K562 (cell line): Measurements from ENCODE around the gene SPAG9. TPM values are rescaled to one million over a fixed set of nuclear protein-coding genes. Genes with fewer than 3 reads are reported as not detected.

ENCODE experiments used
- ATAC-seq: fragments of 200-7000 bp; cut with Tn5 transposase; 3 replicates; pipeline ENCODE4 v1.9.1; 2020; ENCODE audit warnings: moderate library complexity
- BruUV-seq: library from RNA; stranded (reverse); fragments of 400-500 nt; replicated peaks from 2 replicates; lab custom pipeline; 2021; lab: Mats Ljungman, UMichigan
- CTCF ChIA-PET: fragments of 300-600 bp; formaldehyde crosslinking; extraction: SDS; loops from one replicate; lab custom pipeline; 2021; ENCODE audit warnings: low intra/inter-chr PET ratio; lab: Yijun Ruan, JAX
- POLR2A ChIA-PET: fragments of 300-600, 350-650 bp; sonication (Branson Sonifier 250); formaldehyde crosslinking; extraction: SDS; loops from one replicate; lab custom pipeline; 2021; ENCODE audit warnings: antibody characterized with exemption, inconsistent platforms; lab: Yijun Ruan, JAX
- DNase-seq, 4 experiments: peaks; one replicate each; pipeline versions ENCODE4 v3.0.0 to v3.0.0-alpha.2; 2011 to 2018; ENCODE audit warnings: low spot score in 3 of 4, mixed read lengths in 3 of 4; ENCODE audit errors: extremely low read depth in 1 of 4
- FAIRE-seq: peaks from 2 replicates; lab custom pipeline; 2011; peaks lifted over from hg19 to GRCh38; lab: Jason Lieb, UNC
- H2AFZ ChIP-seq: 2 replicates; pipeline ENCODE4 v1.6.0; 2011; ENCODE audit warnings: low read depth, low read length, control low read depth, inconsistent platforms
- H3K27ac ChIP-seq: fragments of 200-600 bp; 3 replicates; pipeline ENCODE4 v1.8.0; 2011; ENCODE audit warnings: low read depth, mild to moderate bottlenecking, control low read depth, inconsistent platforms, low read length, moderate library complexity, mixed read lengths; ENCODE audit errors: extremely low read depth
- H3K27me3 ChIP-seq, 2 experiments: fragments of 300-600 bp in 1 of 2; 2 replicates in 1 of 2; 3 replicates in 1 of 2; pipeline versions ENCODE4 v1.6.0 to v1.8.0; 2011; ENCODE audit warnings: inconsistent platforms in 2 of 2, low read length in 2 of 2, mild to moderate bottlenecking in 1 of 2, mixed read lengths in 1 of 2, moderate library complexity in 1 of 2; ENCODE audit not compliant: control insufficient read depth in 2 of 2, insufficient read depth in 2 of 2
- H3K36me3 ChIP-seq: fragments of 300-600 bp; 3 replicates; pipeline ENCODE4 v1.8.0; 2011; ENCODE audit warnings: mild to moderate bottlenecking, low read length, inconsistent platforms; ENCODE audit not compliant: control insufficient read depth, insufficient read depth
- H3K4me1 ChIP-seq, 2 experiments: fragments of 200-600 bp in 1 of 2; replicated peaks in 1 of 2; 2 replicates in 1 of 2; 3 replicates in 1 of 2; pipeline versions ENCODE4 v1.5.1 to v1.8.0; 2011; ENCODE audit warnings: inconsistent platforms in 2 of 2, low read length in 2 of 2, mild to moderate bottlenecking in 1 of 2, mixed read lengths in 1 of 2, moderate library complexity in 1 of 2; ENCODE audit not compliant: control insufficient read depth in 2 of 2, insufficient read depth in 2 of 2
- H3K4me2 ChIP-seq: 2 replicates; pipeline ENCODE4 v1.6.1; 2011; ENCODE audit warnings: low read length, control low read depth, inconsistent platforms, mixed read lengths; ENCODE audit not compliant: insufficient read depth
- H3K4me3 ChIP-seq: fragments of 200-600 bp; sonication (generic), shearing (Covaris generic); 2 replicates; pipeline ENCODE4 v1.5.1; 2016; ENCODE audit warnings: control low read depth, inconsistent platforms
- H3K79me2 ChIP-seq: fragments of 200-600 bp; 3 replicates; pipeline ENCODE4 v1.8.0; 2011; ENCODE audit warnings: low read length, inconsistent platforms; ENCODE audit not compliant: control insufficient read depth, insufficient read depth
- H3K9ac ChIP-seq, 2 experiments: 2 replicates each; pipeline versions ENCODE4 v1.6.0 to v1.6.1; 2011; ENCODE audit warnings: low read depth in 2 of 2, low read length in 2 of 2, control low read depth in 1 of 2, inconsistent platforms in 1 of 2, mild to moderate bottlenecking in 1 of 2, mixed read lengths in 1 of 2; ENCODE audit not compliant: insufficient read depth in 1 of 2
- H3K9me1 ChIP-seq: one replicate; pipeline ENCODE4 v1.6.0; 2011; ENCODE audit warnings: inconsistent platforms, mild to moderate bottlenecking, low read length, moderate library complexity; ENCODE audit not compliant: control insufficient read depth, insufficient read depth
- H3K9me3 ChIP-seq: replicated peaks from 2 replicates; pipeline ENCODE4 v1.5.1; 2011; ENCODE audit warnings: low read depth, low read length, inconsistent platforms; ENCODE audit not compliant: control insufficient read depth, insufficient read depth
- H4K20me1 ChIP-seq: replicated peaks from 2 replicates; pipeline ENCODE4 v1.6.1; 2011; ENCODE audit warnings: low read length, inconsistent platforms, mixed read lengths; ENCODE audit not compliant: control insufficient read depth, insufficient read depth
- C11orf30 ChIP-seq: fragments of 450-650 bp; IDR thresholded peaks from 2 replicates; pipeline ENCODE4 v1.6.1; 2016; ENCODE audit warnings: low read depth, mild to moderate bottlenecking
- CREM ChIP-seq: IDR thresholded peaks from 2 replicates; pipeline ENCODE4 v1.6.1; 2014; ENCODE audit warnings: antibody characterized with exemption, low read depth
- CTCF ChIP-seq, 3 experiments: IDR thresholded peaks in 2 of 3; conservative IDR thresholded peaks in 1 of 3; 2 replicates each; pipeline ENCODE4 v1.5.1; 2011 to 2012; ENCODE audit warnings: low read length in 3 of 3, mild to moderate bottlenecking in 3 of 3, control low read depth in 2 of 3, improper control_type of control experiment in 1 of 3, inconsistent platforms in 1 of 3, low read depth in 1 of 3, mixed read lengths in 1 of 3, moderate library complexity in 1 of 3; ENCODE audit not compliant: insufficient read depth in 2 of 3
- RAD21 ChIP-seq, 2 experiments: fragments of 250-450 bp in 1 of 2; fragments of 450-650 bp in 1 of 2; sonication (Bioruptor Pico) in 1 of 2; formaldehyde crosslinking in 1 of 2; IDR thresholded peaks in 1 of 2; conservative IDR thresholded peaks in 1 of 2; 2 replicates each; pipeline versions ENCODE4 v1.4.0 to v1.8.0; 2020 to 2022; ENCODE audit warnings: mild to moderate bottlenecking in 2 of 2, moderate library complexity in 1 of 2
- RNF2 ChIP-seq: sonication (generic); IDR thresholded peaks from 2 replicates; pipeline ENCODE4 v1.6.1; 2016
- TAF7 ChIP-seq: fragments of 450-650 bp; IDR thresholded peaks from 2 replicates; pipeline ENCODE4 v1.6.1; 2016; ENCODE audit warnings: missing genetic modification characterization, missing compliant biosample characterization
- TRIM25 ChIP-seq: fragments of 450-650 bp; IDR thresholded peaks from 2 replicates; pipeline ENCODE4 v1.7.0; 2016; ENCODE audit warnings: borderline replicate concordance
- ZNF274 ChIP-seq: IDR thresholded peaks from 2 replicates; pipeline ENCODE4 v1.6.1; 2011; ENCODE audit warnings: low read depth, mild to moderate bottlenecking, low read length, moderate library complexity, borderline replicate concordance
- ZNF282 ChIP-seq: sonication (generic); formaldehyde crosslinking; IDR thresholded peaks from 2 replicates; pipeline ENCODE4 v1.8.1; 2023; ENCODE audit warnings: missing genetic modification reagents
- ZNF384 ChIP-seq: IDR thresholded peaks from 2 replicates; pipeline ENCODE4 v1.6.1; 2012; ENCODE audit warnings: low read depth, low read length, improper control_type of control experiment
- WGBS: fragments of 100-300 bp; shearing (Covaris generic); methylation state at CpG from one replicate; pipeline ENCODE4 v1.1.6; 2016; ENCODE audit warnings: low coverage, mixed read lengths; ENCODE audit not compliant: insufficient coverage; ENCODE audit errors: missing lambda C conversion rate; 5-methylcytosine and 5-hydroxymethylcytosine counted together
- in situ Hi-C: fragments of 300-500 bp; cut with MboI; formaldehyde crosslinking; loops from 4 replicates; pipeline ENCODE4 v1.15.0; 2018; ENCODE audit warnings: inconsistent platforms, mixed read lengths
- intact Hi-C: fragments of 100-400 bp; cut with micrococcal nuclease; formaldehyde crosslinking; loops from 2 replicates; pipeline ENCODE4 v1.14.2; 2022
- polyA plus RNA-seq, 8 experiments: library from polyadenylated mRNA; depleted of rRNA in 4 of 8; stranded (reverse) in 5 of 8; unstranded in 3 of 8; fragments of >200 nt; fragmentation: Nextera tagmentation in 2 of 8; fragmentation: Illumina TruSeq in 1 of 8; extraction: Ambion mirVana in 2 of 8; extraction: Trizol in 1 of 8; gene quantifications; 2 replicates each; pipeline versions ENCODE4 v1.2.1 to v1.2.3, GENCODE V29; 2011 to 2014; ENCODE audit warnings: inconsistent platforms in 1 of 8, missing spikeins in 1 of 8
- total RNA-seq, 7 experiments: library from RNA; depleted of rRNA in 6 of 7; stranded (reverse); fragments of >200 nt in 6 of 7; fragmentation: Illumina TruSeq in 2 of 7; extraction: Trizol in 2 of 7; gene quantifications; 2 replicates each; pipeline versions ENCODE4 v1.2.1 to v1.2.3, GENCODE V29; 2011 to 2021; ENCODE audit warnings: low replicate concordance in 1 of 7

SPAG9 gene
- total and polyA plus RNA-seq, 9 of the 15 experiments (the other 6 are each of a cell fraction or from before 2014, with no cell fraction given) = 12.2 to 99.2 (median 58.2) TPM

GRCh38 chr17:51056813-51057510 is 63.7 kb downstream of the SPAG9 start:
- peak; percentile 71 for FAIRE-seq
- no peak overlapping the region for H3K4me2 ChIP-seq
- H3K9me1 ChIP-seq = no peaks in the 10 kb centered on the region
- 54% methylated on average over 1 of the region's 1 CpG for WGBS
- H3K9me3 ChIP-seq = no peaks in the 10 kb centered on the region
- intact Hi-C loops (loop anchor here (2.0 to 5.0 kb wide), 2 partner anchors 56 to 95 kb away; partner anchors contain the start of gene NME1), in situ Hi-C loops (no loop called here)
- H4K20me1 ChIP-seq = no peaks in the 10 kb centered on the region; the same call in 1 of the 2 replicates
- no peaks in the 10 kb centered on the region for H3K27me3 ChIP-seq
- H3K9ac ChIP-seq = peak overlapping the region in 1 of 2 experiments; percentile 28; a peak in 2 of 4 replicates
- no TSS peak for BruUV-seq
- no peak overlapping the region for H2AFZ ChIP-seq
- peak; percentile 86 for ATAC-seq
- H3K4me1 ChIP-seq = no peaks in the 10 kb centered on the region; a peak in 2 of 5 replicates
- ChIA-PET CTCF (interaction anchor here (0.7 to 1.2 kb wide), 5 partner anchors 63 to 273 kb away, joined by 3 to 4 read pairs (median 3); partner anchors contain the start of genes NME1 and SPAG9), POLR2A (interaction anchor here (1.0 to 1.5 kb wide), 6 partner anchors 10 to 98 kb away, joined by 3 to 8 read pairs (median 3); no protein-coding TSS in a partner anchor)
- H3K36me3 ChIP-seq = peaks cover 5% of the 10 kb centered on the region; the same call in 1 of the 3 replicates
- peak overlapping the region; percentile 58; the same call in 2 of the 3 replicates for H3K27ac ChIP-seq
- peaks cover 46% of the 10 kb centered on the region for H3K79me2 ChIP-seq
- peak; percentile 19 to 55 (median 29) for DNase-seq
- no peak overlapping the region for H3K4me3 ChIP-seq
- TF ChIP-seq TAF7 (tag) = no peak
- TF ChIP-seq ZNF282 = no peak
- TF ChIP-seq ZNF384 = 0 out of 2 replicates have a peak, but pooled peaks have one; percentile 5
- TF ChIP-seq CTCF (IDR thresholded peaks at IDR 0.05 in 2 of 3, conservative IDR thresholded peaks at IDR 0.05 in 1 of 3; ENCODE audit: insufficient read depth in 2 of 3, low read depth in 1 of 3, low read length in 3 of 3) = peak; percentile 15 to 64 (median 43); a peak in 3 of 6 replicates
- 0 out of 2 replicates have a peak, but pooled peaks have one; percentile 6 for TF ChIP-seq CREM
- peak; percentile 29 to 49; a peak in 2 of 4 replicates for TF ChIP-seq RAD21 (CRISPR knock-in tag; conservative IDR thresholded peaks at IDR 0.05 in 1 of 2, IDR thresholded peaks at IDR 0.05 in 1 of 2)
- no peak for TF ChIP-seq C11orf30
- no peak for TF ChIP-seq RNF2
- TF ChIP-seq ZNF274 = no peak
- no peak for TF ChIP-seq TRIM25
